Chondrocyte (in vitro differentiated cells): ENCODE data around the gene BCORL1. TPM values are rescaled to one million over a fixed set of nuclear protein-coding genes. Genes with fewer than 3 reads are reported as not detected.

ENCODE experiments used
- DNase-seq: peaks from one replicate; pipeline ENCODE4 v3.0.0; 2021; ENCODE audit warnings: mixed read lengths, low spot score
- H3K27ac Mint-ChIP-seq: one replicate; pipeline ENCODE4 v1.8.0; 2021; ENCODE audit warnings: mild to moderate bottlenecking, moderate library complexity, mixed read lengths; ENCODE audit not compliant: unreplicated experiment
- H3K27me3 Mint-ChIP-seq: 2 replicates; pipeline ENCODE4 v1.8.0; 2021; ENCODE audit warnings: low read depth, mixed read lengths
- H3K36me3 Mint-ChIP-seq: 2 replicates; pipeline ENCODE4 v1.8.0; 2021; ENCODE audit warnings: low read depth, mixed read lengths
- H3K4me1 Mint-ChIP-seq: 2 replicates; pipeline ENCODE4 v1.8.0; 2021; ENCODE audit warnings: low read depth, mild to moderate bottlenecking, mixed read lengths
- H3K4me3 Mint-ChIP-seq: one replicate; pipeline ENCODE4 v1.8.0; 2021; ENCODE audit warnings: mild to moderate bottlenecking, moderate library complexity, mixed read lengths; ENCODE audit not compliant: unreplicated experiment
- H3K9me3 Mint-ChIP-seq: 2 replicates; pipeline ENCODE4 v1.8.0; 2021; ENCODE audit warnings: low read depth, mixed read lengths
- CTCF ChIP-seq: fragments of 200-600 bp; sonication (generic); IDR thresholded peaks from 2 replicates; pipeline ENCODE4 v1.5.0; 2021; ENCODE audit warnings: antibody characterized with exemption, mild to moderate bottlenecking, moderate library complexity
- total RNA-seq: library from RNA; stranded (reverse); gene quantifications from 3 replicates; pipeline ENCODE4 v1.2.1, GENCODE V29; 2021

Gene BCORL1
- total RNA-seq, 1 donor from 2014 or later, result 20.6 TPM

- no peak for TF ChIP-seq CTCF
- Mint-ChIP-seq H3K4me3 (no peak overlapping the region), H3K36me3 (peaks cover 7% of the 10 kb centered on the region), H3K27me3 (no peaks in the 10 kb centered on the region), H3K9me3 (no peaks in the 10 kb centered on the region), H3K4me1 (no peaks in the 10 kb centered on the region), H3K27ac (no peak overlapping the region)
- DNase-seq, result no peak
Measured at GRCh38 chrX:130039847-130040246, 57.4 kb downstream of the BCORL1 start.

GRCh38 chrX:130047416-130047815 is 65.0 kb downstream of the BCORL1 start:
- peaks cover 11% of the 10 kb centered on the region for H3K36me3 Mint-ChIP-seq
- H3K9me3 Mint-ChIP-seq, result peaks cover 6% of the 10 kb centered on the region
- H3K27me3 Mint-ChIP-seq, result no peaks in the 10 kb centered on the region
- H3K4me3 Mint-ChIP-seq, result no peak overlapping the region
- DNase-seq, result no peak
- no peak overlapping the region for H3K27ac Mint-ChIP-seq
- H3K4me1 Mint-ChIP-seq, result no peaks in the 10 kb centered on the region
- no peak for TF ChIP-seq CTCF

- Mint-ChIP-seq H3K4me1 (peaks cover 4% of the 10 kb centered on the region), H3K36me3 (peaks cover 9% of the 10 kb centered on the region), H3K9me3 (peaks cover 6% of the 10 kb centered on the region), H3K27ac (no peak overlapping the region), H3K4me3 (no peak overlapping the region), H3K27me3 (no peaks in the 10 kb centered on the region)
- no peak for TF ChIP-seq CTCF
- no peak for DNase-seq
Measured at GRCh38 chrX:130048686-130049222, 66.3 kb downstream of the BCORL1 start.

- no peaks in the 10 kb centered on the region for H3K27me3 Mint-ChIP-seq
- peaks cover 9% of the 10 kb centered on the region for H3K36me3 Mint-ChIP-seq
- peaks cover 15% of the 10 kb centered on the region for H3K4me1 Mint-ChIP-seq
- no peak overlapping the region for H3K27ac Mint-ChIP-seq
- no peak overlapping the region for H3K4me3 Mint-ChIP-seq
- TF ChIP-seq CTCF, result no peak
- H3K9me3 Mint-ChIP-seq, result peaks cover 6% of the 10 kb centered on the region
- no peak for DNase-seq
Measured at GRCh38 chrX:130049821-130050220, 67.4 kb downstream of the BCORL1 start.

- H3K4me1 Mint-ChIP-seq, result peaks cover 22% of the 10 kb centered on the region
- H3K36me3 Mint-ChIP-seq, result peaks cover 8% of the 10 kb centered on the region
- peaks cover 6% of the 10 kb centered on the region for H3K9me3 Mint-ChIP-seq
- no peak overlapping the region for H3K4me3 Mint-ChIP-seq
- no peak for DNase-seq
- no peaks in the 10 kb centered on the region for H3K27me3 Mint-ChIP-seq
- TF ChIP-seq CTCF, result no peak
- H3K27ac Mint-ChIP-seq, result no peak overlapping the region
Measured at GRCh38 chrX:130051176-130051845, 68.9 kb downstream of the BCORL1 start.
